ENCODE data around the gene DCTN2.
A peak's percentile ranks its signal among the peaks of the same experiment; 100 is the strongest.

The DCTN2 gene

DNA sequence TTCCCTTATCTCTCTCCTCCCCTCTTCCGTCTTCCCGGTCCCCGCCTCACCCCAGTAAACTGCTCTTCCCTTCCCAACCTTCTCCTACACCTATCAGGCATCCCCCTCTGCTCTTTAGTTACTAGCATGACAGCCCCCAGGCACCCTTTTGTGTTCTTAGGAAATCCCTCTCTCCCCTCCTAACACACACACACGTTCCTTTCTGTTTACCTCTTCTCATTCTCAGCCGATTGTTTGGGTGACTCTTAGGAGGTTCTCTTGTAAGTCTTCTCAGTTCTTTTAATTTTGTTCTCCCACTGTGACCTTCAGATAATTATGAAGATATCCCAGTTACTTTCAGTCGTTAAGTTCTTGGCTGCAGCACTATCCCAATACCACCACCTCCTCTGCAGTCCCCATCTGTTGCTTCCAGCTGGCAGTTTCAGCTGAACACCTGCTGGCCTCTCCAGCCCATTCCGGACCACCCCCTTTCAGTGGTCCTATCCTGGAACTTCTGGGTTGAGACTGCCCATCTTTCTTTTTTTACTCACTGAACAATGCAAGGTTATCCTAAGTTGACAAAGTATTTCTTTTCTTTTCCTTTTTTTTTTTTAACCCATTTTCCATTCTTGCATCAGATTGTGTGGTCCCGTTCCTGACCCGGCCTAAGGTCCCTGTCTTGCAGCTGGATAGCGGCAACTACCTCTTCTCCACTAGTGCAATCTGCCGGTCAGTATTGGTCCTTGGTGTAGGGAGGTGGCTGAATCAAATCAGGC lies 58.4 kb downstream of the DCTN2 start:
- DNase-seq (ENCODE audit: low read depth in 3 of 3), result no peak

DNA sequence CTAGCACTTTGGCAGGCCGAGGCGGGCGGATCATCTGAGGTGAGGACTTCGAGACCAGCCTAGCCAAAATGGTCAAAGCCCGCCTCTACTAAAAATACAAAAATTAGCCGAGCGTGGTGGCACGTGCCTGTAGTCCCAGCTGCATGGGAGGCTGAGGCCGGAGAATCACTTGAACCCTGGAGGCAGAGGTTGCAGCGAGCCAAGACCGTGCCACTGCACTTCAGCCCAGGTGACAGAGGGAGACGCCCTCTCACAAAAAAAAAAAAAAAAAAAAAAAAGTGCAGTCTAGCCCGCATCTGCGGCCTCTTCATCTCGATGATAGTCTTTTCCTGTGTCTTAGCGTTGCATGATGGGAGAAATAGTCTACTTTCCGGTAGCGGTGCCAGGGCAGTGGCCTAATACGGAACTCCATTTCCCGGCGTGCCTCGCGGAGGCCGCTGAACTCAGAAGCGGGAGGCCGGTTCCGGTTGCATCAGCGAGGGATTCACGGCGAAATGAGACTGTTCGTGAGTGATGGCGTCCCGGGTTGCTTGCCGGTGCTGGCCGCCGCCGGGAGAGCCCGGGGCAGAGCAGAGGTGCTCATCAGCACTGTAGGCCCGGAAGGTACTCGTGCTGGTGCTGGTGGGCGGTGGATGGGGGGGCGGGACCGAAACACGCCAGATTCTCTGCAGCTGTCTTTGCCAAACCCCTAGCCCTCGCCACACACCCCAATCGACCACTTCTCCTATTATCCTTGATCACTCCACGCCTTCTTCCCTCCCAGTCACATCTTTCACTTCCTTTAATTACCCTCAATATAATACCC lies 59.2 kb downstream of the DCTN2 start, which contains the start of gene MARS1:
TSS of gene MARS1 (plus strand) at position 472 of the 805 bp plus-strand sequence. CDS start at position 495, 23 bp downstream.
- DNase-seq (ENCODE audit: low read depth in 3 of 3), result peak; percentile 85 to 90 (median 86)

DNA sequence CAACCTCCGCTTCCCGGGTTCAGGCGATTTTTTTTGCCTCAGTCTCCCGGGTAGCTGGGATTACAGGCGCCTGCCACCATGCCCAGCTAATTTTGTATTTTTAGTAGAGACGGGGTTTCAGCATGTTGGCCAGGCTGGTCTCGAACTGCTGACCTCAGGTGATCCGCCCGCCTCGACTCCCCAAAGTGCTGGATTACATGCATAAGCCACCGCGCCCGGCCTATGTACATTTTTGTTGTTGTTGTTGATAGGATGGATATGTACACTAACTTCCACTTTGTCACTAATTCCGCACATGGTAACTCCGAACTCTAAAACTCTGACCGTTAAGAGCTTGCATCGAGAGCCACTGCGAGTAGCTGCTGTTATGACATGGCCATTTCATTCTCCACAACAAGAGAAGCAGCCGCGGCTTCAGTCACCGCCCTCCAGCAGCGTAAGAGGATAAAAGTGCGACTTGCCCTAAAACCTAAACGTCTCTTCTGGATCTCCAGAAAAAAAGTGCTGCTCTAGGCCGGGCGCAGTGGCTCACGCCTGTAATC lies 59.9 kb downstream of the DCTN2 start:
- DNase-seq (ENCODE audit: low read depth in 3 of 3), result no peak

DNA sequence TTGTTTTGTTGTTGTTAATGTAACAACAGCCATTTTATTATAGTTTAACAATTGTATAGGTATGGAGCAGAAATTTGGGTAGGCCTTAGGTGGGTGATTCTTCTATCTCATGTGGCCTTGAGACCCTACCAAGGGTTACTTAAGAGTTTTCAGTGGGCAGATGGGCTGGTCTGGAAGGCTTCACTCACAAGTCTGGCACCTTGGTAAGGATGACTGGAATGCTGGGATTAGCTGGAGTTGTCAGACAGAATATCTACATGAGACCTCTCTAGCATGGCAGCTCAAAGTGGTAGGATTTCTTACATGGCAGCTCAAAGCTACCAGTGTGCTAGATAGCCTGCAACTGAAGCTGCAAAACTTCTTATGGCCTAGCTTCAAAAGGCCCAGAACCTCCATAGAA lies 61.3 kb downstream of the DCTN2 start:
- DNase-seq (ENCODE audit: low read depth in 3 of 3), result no peak

DNA sequence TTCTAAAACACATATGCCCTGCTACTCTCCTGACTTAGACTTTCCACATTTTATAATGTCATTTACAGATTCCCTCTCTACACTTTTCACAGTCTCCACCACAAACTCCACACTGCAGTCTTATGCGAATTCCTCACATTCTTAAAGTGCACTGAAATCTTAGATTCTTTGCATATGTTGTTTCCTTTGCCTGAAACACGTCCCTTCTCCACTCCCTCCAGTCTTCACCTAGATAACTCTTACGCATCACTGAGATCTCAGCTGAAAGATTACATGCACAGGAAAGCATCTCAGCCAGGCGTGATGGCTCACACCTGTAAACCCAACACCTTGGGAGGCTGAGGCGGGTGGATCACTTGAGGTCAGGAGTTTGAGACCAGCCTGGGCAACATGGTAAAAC lies 63.5 kb downstream of the DCTN2 start:
- DNase-seq (ENCODE audit: low read depth in 3 of 3), result no peak

DNA sequence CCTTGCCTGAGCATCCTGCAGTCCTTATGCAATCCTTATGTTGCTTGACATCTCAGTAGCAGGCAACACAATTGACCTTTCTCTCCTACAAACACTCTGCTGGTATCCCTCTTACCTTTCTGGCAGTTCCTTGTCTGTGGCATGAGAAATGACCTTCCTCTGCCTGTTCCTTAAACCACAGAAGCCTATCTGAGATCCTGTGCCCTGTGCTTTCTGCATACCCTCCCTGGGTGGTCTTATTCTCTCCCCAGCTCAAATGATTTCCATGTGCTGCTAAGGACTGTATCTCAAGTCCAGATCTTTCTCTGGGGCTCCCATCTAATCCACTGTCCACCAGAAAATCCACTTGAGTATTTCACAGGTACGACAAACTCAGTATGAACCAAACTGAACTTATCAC lies 65.3 kb downstream of the DCTN2 start:
- DNase-seq (ENCODE audit: low read depth in 3 of 3), result no peak

Data from stimulated activated CD4-positive, alpha-beta T cell treated with anti-CD3 and anti-CD28 coated beads, TNF-alpha, amount 100 ng/mL, for 48 hours (primary cell).